H1 (cell line): ENCODE measurements around the gene ELMO3. TPM values are rescaled to one million over a fixed set of nuclear protein-coding genes. Genes with fewer than 3 reads are reported as not detected.

Source experiments
- CTCF ChIA-PET: fragments of 300-600 bp; sonication (Branson Sonifier 250); formaldehyde crosslinking; loops from one replicate; lab custom pipeline; 2021; ENCODE audit not compliant: partially characterized antibody; lab: Charles Lee
- POLR2A ChIA-PET: fragments of 300-600 bp; sonication (Branson Sonifier 250); formaldehyde crosslinking; loops from one replicate; lab custom pipeline; 2021; ENCODE audit warnings: inconsistent platforms; ENCODE audit not compliant: partially characterized antibody; lab: Charles Lee
- DNase-seq, 2 experiments: peaks; one replicate each; pipeline versions ENCODE4 v3.0.0 to v3.0.0-alpha.2; 2010 to 2022; ENCODE audit warnings: low spot score in 2 of 2, low read depth in 1 of 2, mixed read lengths in 1 of 2
- FAIRE-seq: peaks from 2 replicates; lab custom pipeline; 2011; peaks lifted over from hg19 to GRCh38; lab: Jason Lieb, UNC
- H2AFZ ChIP-seq: 2 replicates; pipeline ENCODE4 v1.8.1; 2012; ENCODE audit warnings: low read length, inconsistent platforms
- H2AK5ac ChIP-seq: 2 replicates; pipeline ENCODE4 v1.6.1; 2013; ENCODE audit warnings: low read depth, low read length
- H2BK120ac ChIP-seq: replicated peaks from 2 replicates; pipeline ENCODE3; 2013; ENCODE audit warnings: low read depth, low read length, inconsistent platforms
- H2BK12ac ChIP-seq: 2 replicates; pipeline ENCODE4 v1.6.1; 2013; ENCODE audit warnings: low read depth, low read length
- H2BK15ac ChIP-seq: 2 replicates; pipeline ENCODE4 v1.6.1; 2013; ENCODE audit warnings: low read length
- H2BK20ac ChIP-seq: 2 replicates; pipeline ENCODE4 v1.6.1; 2013; ENCODE audit warnings: low read length
- H2BK5ac ChIP-seq: 2 replicates; pipeline ENCODE4 v1.6.1; 2013; ENCODE audit warnings: low read depth, low read length
- H3K14ac ChIP-seq: 2 replicates; pipeline ENCODE4 v1.6.1; 2013; ENCODE audit warnings: inconsistent platforms; ENCODE audit not compliant: insufficient read length
- H3K18ac ChIP-seq: 2 replicates; pipeline ENCODE4 v1.6.1; 2013; ENCODE audit warnings: low read length; ENCODE audit errors: extremely low read depth
- H3K23ac ChIP-seq: 2 replicates; pipeline ENCODE4 v1.6.1; 2013; ENCODE audit warnings: inconsistent platforms; ENCODE audit not compliant: insufficient read length
- H3K23me2 ChIP-seq: 2 replicates; pipeline ENCODE4 v1.6.1; 2013; ENCODE audit warnings: low read depth, low read length
- H3K27ac ChIP-seq: 2 replicates; pipeline ENCODE4 v1.6.1; 2011; ENCODE audit warnings: low read depth, low read length, inconsistent platforms
- H3K27me3 ChIP-seq, 4 experiments: replicated peaks in 1 of 4; 1 replicate in 1 of 4; 2 replicates in 3 of 4; pipeline versions ENCODE4 v1.6.1 to v1.8.1; 2011 to 2013; ENCODE audit warnings: low read length in 3 of 4, mild to moderate bottlenecking in 3 of 4, inconsistent platforms in 2 of 4, mixed read lengths in 2 of 4, moderate library complexity in 1 of 4; ENCODE audit not compliant: control insufficient read depth in 3 of 4, insufficient read depth in 3 of 4; ENCODE audit errors: extremely low read depth in 1 of 4
- H3K36me3 ChIP-seq, 4 experiments: 2 replicates each; pipeline versions ENCODE4 v1.6.1 to v1.8.1; 2011 to 2013; ENCODE audit warnings: mild to moderate bottlenecking in 4 of 4, low read length in 3 of 4, moderate library complexity in 2 of 4, control low read depth in 1 of 4, inconsistent platforms in 1 of 4; ENCODE audit not compliant: insufficient read depth in 4 of 4, control insufficient read depth in 2 of 4
- H3K4ac ChIP-seq: replicated peaks from 2 replicates; pipeline ENCODE3; 2013; ENCODE audit warnings: low read length, low read depth, mixed read lengths, inconsistent platforms; ENCODE audit not compliant: insufficient read length
- H3K4me1 ChIP-seq, 4 experiments: replicated peaks in 1 of 4; 1 replicate in 1 of 4; 2 replicates in 3 of 4; pipeline versions ENCODE4 v1.6.1 to v1.8.1; 2011 to 2013; ENCODE audit warnings: low read length in 3 of 4, inconsistent platforms in 2 of 4, mixed read lengths in 1 of 4; ENCODE audit not compliant: insufficient read depth in 4 of 4, control insufficient read depth in 3 of 4
- H3K4me2 ChIP-seq, 2 experiments: 2 replicates each; pipeline versions ENCODE4 v1.6.1 to v1.8.1; 2011 to 2013; ENCODE audit warnings: low read depth in 2 of 2, low read length in 2 of 2, control low read depth in 1 of 2, inconsistent platforms in 1 of 2, mild to moderate bottlenecking in 1 of 2; ENCODE audit not compliant: insufficient read depth in 1 of 2
- H3K4me3 ChIP-seq, 4 experiments: fragments of 200-600, 300-600 bp in 1 of 4; sonication (generic), shearing (Covaris generic), sonication (Bioruptor Twin) in 1 of 4; 2 replicates each; pipeline versions ENCODE4 v1.5.1 to v1.8.1; 2011 to 2016; ENCODE audit warnings: low read length in 4 of 4, low read depth in 3 of 4, control low read depth in 2 of 4, inconsistent platforms in 2 of 4, mild to moderate bottlenecking in 2 of 4, mixed read lengths in 1 of 4, moderate library complexity in 1 of 4; ENCODE audit not compliant: insufficient read depth in 2 of 4; ENCODE audit errors: extremely low read depth in 1 of 4
- H3K56ac ChIP-seq: replicated peaks from 2 replicates; pipeline ENCODE3; 2013; ENCODE audit warnings: low read depth, mild to moderate bottlenecking, mixed read lengths, low read length, inconsistent platforms; ENCODE audit not compliant: insufficient read length
- H3K79me1 ChIP-seq: 2 replicates; pipeline ENCODE4 v1.6.1; 2013; ENCODE audit warnings: low read depth, low read length, control low read depth
- H3K79me2 ChIP-seq, 2 experiments: 2 replicates each; pipeline versions ENCODE4 v1.6.1 to v1.8.1; 2012 to 2013; ENCODE audit warnings: low read length in 2 of 2, mild to moderate bottlenecking in 2 of 2, inconsistent platforms in 1 of 2; ENCODE audit not compliant: insufficient read depth in 2 of 2, control insufficient read depth in 1 of 2
- H3K9ac ChIP-seq, 4 experiments: replicated peaks in 1 of 4; 1 replicate in 1 of 4; 2 replicates in 3 of 4; pipeline versions ENCODE4 v1.6.1 to v1.8.1; 2011 to 2013; ENCODE audit warnings: low read depth in 3 of 4, low read length in 3 of 4, control low read depth in 2 of 4, mild to moderate bottlenecking in 2 of 4, moderate library complexity in 2 of 4, inconsistent platforms in 1 of 4; ENCODE audit errors: extremely low read depth in 1 of 4
- H3K9me3 ChIP-seq, 2 experiments: 2 replicates each; pipeline versions ENCODE4 v1.6.1 to v1.8.1; 2012 to 2013; ENCODE audit warnings: mild to moderate bottlenecking in 2 of 2, moderate library complexity in 2 of 2, control low read depth in 1 of 2, inconsistent platforms in 1 of 2, low read depth in 1 of 2, low read length in 1 of 2, mixed read lengths in 1 of 2; ENCODE audit not compliant: insufficient read depth in 2 of 2
- H4K20me1 ChIP-seq, 2 experiments: replicated peaks in 1 of 2; 2 replicates each; pipeline versions ENCODE3 to v1.8.1; 2011 to 2013; ENCODE audit warnings: inconsistent platforms in 2 of 2, low read length in 2 of 2, mild to moderate bottlenecking in 1 of 2; ENCODE audit not compliant: insufficient read depth in 2 of 2, control insufficient read depth in 1 of 2
- H4K5ac ChIP-seq: 2 replicates; pipeline ENCODE4 v1.6.1; 2013; ENCODE audit warnings: low read length, low read depth, mixed read lengths, inconsistent platforms; ENCODE audit not compliant: insufficient read length
- H4K8ac ChIP-seq: 2 replicates; pipeline ENCODE4 v1.8.0; 2013; ENCODE audit warnings: mild to moderate bottlenecking, moderate library complexity, low read length, inconsistent platforms; ENCODE audit not compliant: insufficient read depth; ENCODE audit errors: extremely low read depth
- H4K91ac ChIP-seq: replicated peaks from 2 replicates; pipeline ENCODE3; 2013; ENCODE audit warnings: low read length, mixed read lengths, inconsistent platforms; ENCODE audit not compliant: insufficient read length
- ASH2L ChIP-seq: fragments of 200-600, 300-600 bp; sonication (generic); IDR thresholded peaks from one replicate; pipeline ENCODE4 v1.7.1; 2017; ENCODE audit warnings: low read length
- ATF2 ChIP-seq: IDR thresholded peaks from 2 replicates; pipeline ENCODE4 v1.6.1; 2012; ENCODE audit warnings: low read length, inconsistent platforms
- BACH1 ChIP-seq: IDR thresholded peaks from 2 replicates; pipeline ENCODE4 v1.6.1; 2012; ENCODE audit warnings: low read length, improper control_type of control experiment
- CBX5 ChIP-seq: fragments of 300-800, 300-1000 bp; sonication (generic); IDR thresholded peaks from 2 replicates; pipeline ENCODE4 v1.7.1; 2016; ENCODE audit warnings: antibody characterized with exemption, low read length, low read depth
- CEBPB ChIP-seq: IDR thresholded peaks from 2 replicates; pipeline ENCODE4 v1.6.1; 2012; ENCODE audit warnings: low read depth, low read length
- GTF2F1 ChIP-seq: IDR thresholded peaks from 2 replicates; pipeline ENCODE4 v1.6.1; 2012; ENCODE audit warnings: low read depth, low read length, improper control_type of control experiment, borderline replicate concordance
- KDM4A ChIP-seq: IDR thresholded peaks from one replicate; pipeline ENCODE4 v1.7.1; 2012; ENCODE audit warnings: low read depth, mild to moderate bottlenecking, moderate library complexity, low read length, inconsistent platforms; ENCODE audit not compliant: severe bottlenecking
- POU5F1 ChIP-seq: IDR thresholded peaks from 2 replicates; pipeline ENCODE4 v1.6.1; 2011; ENCODE audit warnings: low read depth, mild to moderate bottlenecking, low read length, moderate library complexity
- RFX5 ChIP-seq: IDR thresholded peaks from 2 replicates; pipeline ENCODE4 v1.6.1; 2011; ENCODE audit warnings: low read depth, low read length, improper control_type of control experiment, borderline replicate concordance
- TAF7 ChIP-seq: optimal IDR thresholded peaks from 2 replicates; pipeline ENCODE3; 2011; ENCODE audit warnings: low read depth, mild to moderate bottlenecking, inconsistent platforms, low read length, moderate library complexity, borderline replicate concordance
- TCF12 ChIP-seq: IDR thresholded peaks from 2 replicates; pipeline ENCODE4 v1.6.1; 2011; ENCODE audit warnings: low read depth, mild to moderate bottlenecking, low read length
- WGBS, 2 experiments: shearing (Covaris generic) in 1 of 2; methylation state at CpG; one replicate each; pipeline versions ENCODE4 v1.1.6 to v1.1.7; 2013 to 2015; ENCODE audit warnings: low lambda C conversion rate in 2 of 2, mixed read lengths in 2 of 2, inconsistent platforms in 1 of 2, low coverage in 1 of 2, missing lambda C conversion rate in 1 of 2; ENCODE audit not compliant: insufficient replicate concordance in 2 of 2, insufficient coverage in 1 of 2, insufficient read length in 1 of 2; ENCODE audit errors: extremely low coverage in 1 of 2, missing lambda C conversion rate in 1 of 2; 5-methylcytosine and 5-hydroxymethylcytosine counted together
- polyA plus RNA-seq, 7 experiments: library from polyadenylated mRNA; depleted of rRNA in 3 of 7; stranded (reverse) in 5 of 7; unstranded in 2 of 7; fragments of >200 nt in 5 of 7; fragments of 200-250 nt in 2 of 7; gene quantifications; 1 replicate in 5 of 7; 2 replicates in 1 of 7; 4 replicates in 1 of 7; pipeline versions ENCODE4 v1.2.1 to v1.2.3, GENCODE V29; 2011 to 2013; ENCODE audit warnings: missing spikeins in 2 of 7, mixed read lengths in 2 of 7
- total RNA-seq: library from RNA; stranded (reverse); fragmentation: NEBNext Ultra II Directional; extraction: Animal tissue kit (Norgen Biotek cat#: 25700); gene quantifications from 2 replicates; pipeline ENCODE4 v1.2.1, GENCODE V29; 2021

The ELMO3 gene
- total and polyA plus RNA-seq, 2 of the 8 experiments (the other 6 are each of a cell fraction or from before 2014, with no cell fraction given): 9.6 to 10.9 TPM

- Histone ChIP-seq H3K4me1 (no peaks in the 10 kb centered on the region; a peak in 1 of 7 replicates), H3K27me3 (peaks cover 0 to 12% (median 10%) of the 10 kb centered on the region in 4 experiments; a peak in 4 of 7 replicates), H3K79me2 (no peaks in the 10 kb centered on the region), H4K5ac (no peak overlapping the region), H3K4me2 (no peak overlapping the region), H3K36me3 (no peaks in the 10 kb centered on the region), H2BK120ac (no peak overlapping the region), H2BK15ac (no peak overlapping the region), H3K56ac (no peak overlapping the region), H3K18ac (no peak overlapping the region), H3K27ac (no peak overlapping the region), H3K9ac (no peak overlapping the region), H4K20me1 (no peaks in the 10 kb centered on the region), H2AFZ (no peak overlapping the region), H3K23me2 (no peaks in the 10 kb centered on the region), H4K8ac (peak overlapping the region; percentile 83; the same call in 1 of the 2 replicates), H3K4ac (no peak overlapping the region), H3K14ac (no peak overlapping the region), H3K4me3 (no peak overlapping the region), H3K23ac (no peak overlapping the region), H3K79me1 (no peaks in the 10 kb centered on the region), H2BK20ac (no peak overlapping the region), H2AK5ac (no peak overlapping the region), H4K91ac (no peak overlapping the region), H2BK12ac (no peak overlapping the region), H2BK5ac (no peak overlapping the region), H3K9me3 (no peaks in the 10 kb centered on the region)
- ChIA-PET CTCF (interaction anchor here (0.6 to 8.9 kb wide), 5 partner anchors 10 to 84 kb away, joined by 3 to 111 read pairs (median 3); partner anchors contain the start of genes E2F4 and ELMO3), POLR2A (interaction anchor here (1.3 to 3.5 kb wide), 2 partner anchors 9 to 14 kb away, joined by 3 to 19 read pairs; partner anchors contain the start of gene TMEM208)
- DNase-seq: no peak
- WGBS, 2 experiments: 77% methylated on average over 8 of the region's 8 CpGs; no CpG with 5 or more reads in 1 of the 2 experiments
- FAIRE-seq: no peak
- TF ChIP-seq KDM4A (no peak), BACH1 (no peak), TAF7 (no peak), CEBPB (no peak), POU5F1 (no peak), TCF12 (no peak), CBX5 (no peak), ASH2L (no peak), RFX5 (no peak), GTF2F1 (no peak), ATF2 (no peak)
Measured at GRCh38 chr16:67213197-67214019, 14.5 kb downstream of the ELMO3 start.
